H9 (cell line): ENCODE results near the gene CDH13. TPM values are rescaled to one million over a fixed set of nuclear protein-coding genes. Genes with fewer than 3 reads are reported as not detected.

Experiments used
- DNase-seq: peaks from one replicate; pipeline ENCODE4 v3.0.0-alpha.2; 2017
- H2AFZ ChIP-seq: one replicate; pipeline ENCODE4 v1.6.1; 2013; ENCODE audit warnings: mild to moderate bottlenecking, low read length, control low read depth, moderate library complexity
- H2AK5ac ChIP-seq: 2 replicates; pipeline ENCODE4 v1.6.1; 2013; ENCODE audit warnings: low read length, control low read depth, mixed read lengths; ENCODE audit not compliant: insufficient read length
- H2BK120ac ChIP-seq: one replicate; pipeline ENCODE4 v1.6.1; 2013; ENCODE audit warnings: low read depth, mild to moderate bottlenecking, low read length, control low read depth, inconsistent platforms; ENCODE audit not compliant: poor library complexity, severe bottlenecking
- H2BK12ac ChIP-seq: 2 replicates; pipeline ENCODE4 v1.6.1; 2013; ENCODE audit warnings: low read length, control low read depth, mixed read lengths, low read depth; ENCODE audit not compliant: insufficient read length
- H2BK15ac ChIP-seq: 2 replicates; pipeline ENCODE4 v1.6.1; 2013; ENCODE audit warnings: low read depth, low read length, control low read depth
- H2BK20ac ChIP-seq: one replicate; pipeline ENCODE4 v1.6.1; 2013; ENCODE audit warnings: low read depth, mild to moderate bottlenecking, low read length, control low read depth, inconsistent platforms; ENCODE audit not compliant: poor library complexity, severe bottlenecking
- H2BK5ac ChIP-seq: 2 replicates; pipeline ENCODE4 v1.6.1; 2013; ENCODE audit warnings: low read length, control low read depth, mixed read lengths; ENCODE audit not compliant: insufficient read length
- H3K14ac ChIP-seq: 2 replicates; pipeline ENCODE4 v1.6.1; 2013; ENCODE audit warnings: low read length, control low read depth; ENCODE audit not compliant: insufficient read depth
- H3K18ac ChIP-seq: 2 replicates; pipeline ENCODE4 v1.6.1; 2013; ENCODE audit warnings: low read depth, mild to moderate bottlenecking, mixed read lengths, low read length, control low read depth; ENCODE audit not compliant: insufficient read length
- H3K23ac ChIP-seq: 2 replicates; pipeline ENCODE4 v1.6.1; 2013; ENCODE audit warnings: low read length, control low read depth, mixed read lengths, low read depth; ENCODE audit not compliant: insufficient read length
- H3K23me2 ChIP-seq: 2 replicates; pipeline ENCODE4 v1.6.1; 2013; ENCODE audit warnings: low read depth, mild to moderate bottlenecking, mixed read lengths, low read length, control low read depth; ENCODE audit not compliant: insufficient read length, poor library complexity, severe bottlenecking
- H3K27ac ChIP-seq: 2 replicates; pipeline ENCODE4 v1.5.1; 2013; ENCODE audit warnings: low read length, control low read depth, mixed read lengths, low read depth; ENCODE audit not compliant: insufficient read length
- H3K27me3 ChIP-seq: 2 replicates; pipeline ENCODE4 v1.6.1; 2013; ENCODE audit warnings: low read length, control low read depth, inconsistent platforms; ENCODE audit not compliant: insufficient read depth
- H3K4ac ChIP-seq: 2 replicates; pipeline ENCODE4 v1.6.1; 2013; ENCODE audit warnings: low read depth, mild to moderate bottlenecking, control low read depth, inconsistent platforms, low read length, moderate library complexity
- H3K4me1 ChIP-seq: 2 replicates; pipeline ENCODE4 v1.6.1; 2013; ENCODE audit warnings: low read length, control low read depth, inconsistent platforms; ENCODE audit not compliant: insufficient read depth
- H3K4me2 ChIP-seq: 2 replicates; pipeline ENCODE4 v1.6.1; 2013; ENCODE audit warnings: low read length, control low read depth, mixed read lengths; ENCODE audit not compliant: insufficient read length, insufficient read depth
- H3K56ac ChIP-seq: 2 replicates; pipeline ENCODE4 v1.6.1; 2013; ENCODE audit warnings: low read depth, mild to moderate bottlenecking, mixed read lengths, low read length, control low read depth; ENCODE audit not compliant: insufficient read length
- H3K79me1 ChIP-seq: 2 replicates; pipeline ENCODE4 v1.6.1; 2013; ENCODE audit warnings: low read depth, mild to moderate bottlenecking, moderate library complexity, low read length, control low read depth, inconsistent platforms; ENCODE audit not compliant: insufficient read depth, poor library complexity, severe bottlenecking
- H3K79me2 ChIP-seq: 2 replicates; pipeline ENCODE4 v1.6.1; 2013; ENCODE audit warnings: low read length, control low read depth, inconsistent platforms; ENCODE audit not compliant: insufficient read depth
- H3K9ac ChIP-seq: 2 replicates; pipeline ENCODE4 v1.6.1; 2013; ENCODE audit warnings: low read length, control low read depth, mixed read lengths; ENCODE audit not compliant: insufficient read length; ENCODE audit errors: extremely low read depth
- H3K9me3 ChIP-seq: one replicate; pipeline ENCODE4 v1.6.1; 2013; ENCODE audit warnings: low read depth, low read length, inconsistent platforms; ENCODE audit not compliant: control insufficient read depth
- H3T11ph ChIP-seq: one replicate; pipeline ENCODE4 v1.6.1; 2013; ENCODE audit warnings: mild to moderate bottlenecking, low read length, control low read depth, inconsistent platforms
- H4K20me1 ChIP-seq: one replicate; pipeline ENCODE4 v1.6.1; 2013; ENCODE audit not compliant: control insufficient read depth, insufficient read length, insufficient read depth
- H4K5ac ChIP-seq: 2 replicates; pipeline ENCODE4 v1.6.1; 2013; ENCODE audit warnings: low read depth, mild to moderate bottlenecking, mixed read lengths, low read length, control low read depth; ENCODE audit not compliant: insufficient read length
- H4K8ac ChIP-seq: replicated peaks from 2 replicates; pipeline ENCODE4 v1.6.1; 2013; ENCODE audit warnings: low read length, control low read depth, mixed read lengths, low read depth; ENCODE audit not compliant: insufficient read length
- H4K91ac ChIP-seq: 2 replicates; pipeline ENCODE4 v1.6.1; 2013; ENCODE audit warnings: low read depth, mild to moderate bottlenecking, moderate library complexity, mixed read lengths, low read length, control low read depth; ENCODE audit not compliant: insufficient read length
- H3K27ac Mint-ChIP-seq, 3 experiments: 2 replicates in 2 of 3; 3 replicates in 1 of 3; pipeline ENCODE4 v1.8.0; 2020 to 2021; ENCODE audit warnings: mixed read lengths in 3 of 3, mild to moderate bottlenecking in 1 of 3, moderate library complexity in 1 of 3
- H3K27me3 Mint-ChIP-seq: 2 replicates; pipeline ENCODE4 v1.8.0; 2021; ENCODE audit warnings: low read depth, mild to moderate bottlenecking, moderate library complexity, mixed read lengths
- H3K36me3 Mint-ChIP-seq, 3 experiments: 2 replicates in 2 of 3; 3 replicates in 1 of 3; pipeline ENCODE4 v1.8.0; 2020 to 2021; ENCODE audit warnings: low read depth in 3 of 3, mixed read lengths in 3 of 3; ENCODE audit not compliant: insufficient read depth in 1 of 3
- H3K4me1 Mint-ChIP-seq, 2 experiments: 2 replicates each; pipeline ENCODE4 v1.8.0; 2020; ENCODE audit warnings: mixed read lengths in 2 of 2
- H3K4me3 Mint-ChIP-seq, 2 experiments: 2 replicates in 1 of 2; 3 replicates in 1 of 2; pipeline ENCODE4 v1.8.0; 2020 to 2021; ENCODE audit warnings: mild to moderate bottlenecking in 2 of 2, mixed read lengths in 2 of 2, moderate library complexity in 1 of 2
- H3K9me3 Mint-ChIP-seq, 2 experiments: 2 replicates in 1 of 2; 3 replicates in 1 of 2; pipeline ENCODE4 v1.8.0; 2020; ENCODE audit warnings: mild to moderate bottlenecking in 2 of 2, mixed read lengths in 2 of 2, moderate library complexity in 1 of 2
- CTCF ChIP-seq: fragments of 200-600 bp; sonication (generic); conservative IDR thresholded peaks from 3 replicates; pipeline ENCODE4 v1.8.0; 2021; ENCODE audit warnings: antibody characterized with exemption, mild to moderate bottlenecking
- whole genome bisulfite sequencing: extraction: QIAGEN DNeasy Blood & Tissue Kit; methylation state at CpG from one replicate; pipeline ENCODE4 v1.1.7; 2013; ENCODE audit warnings: missing lambda C conversion rate, low lambda C conversion rate, mixed read lengths; ENCODE audit not compliant: insufficient read length; ENCODE audit errors: extremely low coverage; 5-methylcytosine and 5-hydroxymethylcytosine counted together
- total RNA-seq: library from RNA; stranded (reverse); gene quantifications from 2 replicates; pipeline ENCODE4 v1.2.1, GENCODE V29; 2021

The CDH13 gene
- total RNA-seq, 1 experiment from 2014 or later = 1.5 TPM

DNA sequence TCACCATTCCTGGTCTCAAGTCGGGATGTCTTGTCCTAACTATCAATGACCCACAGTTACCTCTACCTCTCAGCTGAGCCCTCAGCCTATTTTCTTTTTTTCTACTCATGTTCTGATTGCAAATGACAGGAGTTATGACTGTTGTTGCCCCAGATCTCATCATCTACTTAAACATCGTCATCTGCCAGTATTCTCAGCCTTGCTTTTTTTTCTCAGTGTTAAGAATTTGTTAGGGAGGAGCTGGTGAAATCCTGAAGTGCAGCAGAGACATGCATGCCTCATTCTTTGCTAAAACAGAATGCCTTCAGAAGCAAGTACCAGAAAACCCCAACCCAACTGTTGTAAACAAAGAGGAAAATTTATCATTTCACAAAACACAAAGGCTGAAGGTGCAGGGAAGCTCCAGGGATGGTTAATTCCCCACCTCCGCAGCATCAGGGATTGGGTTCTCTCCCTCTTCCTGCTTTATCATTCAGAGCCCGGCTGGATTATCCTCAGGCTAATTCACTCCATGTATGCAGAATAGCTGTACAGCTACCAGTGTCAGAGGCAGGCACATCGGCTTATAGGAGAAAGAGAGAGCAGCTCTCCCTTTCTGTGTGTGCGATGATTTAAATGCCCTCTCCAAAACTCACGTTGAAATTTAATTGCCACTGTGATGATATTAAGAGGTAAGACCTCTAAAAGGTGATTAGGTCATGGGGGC lies 640.2 kb downstream of the CDH13 start:
- WGBS = no CpG with 5 or more reads among the region's 7 CpGs
- H3K14ac ChIP-seq = no peak overlapping the region

More for the DNA sequence above, 640.2 kb downstream of the CDH13 start:
- Mint-ChIP-seq H3K4me1 (peaks cover 7% of the 10 kb centered on the region in 2 experiments), H3K27ac (no peak overlapping the region), H3K9me3 (no peaks in the 10 kb centered on the region), H3K36me3 (no peaks in the 10 kb centered on the region), H3K4me3 (no peak overlapping the region), H3K27me3 (no peaks in the 10 kb centered on the region; the same call in 1 of the 2 replicates)
- Histone ChIP-seq H4K5ac (no peak overlapping the region), H2BK15ac (no peak overlapping the region), H2BK20ac (no peak overlapping the region), H3K4me1 (no peaks in the 10 kb centered on the region), H3K4ac (no peak overlapping the region), H3K4me2 (no peak overlapping the region), H3K23me2 (no peaks in the 10 kb centered on the region), H4K20me1 (no peaks in the 10 kb centered on the region), H4K8ac (no peak overlapping the region), H2BK5ac (no peak overlapping the region), H3K9me3 (no peaks in the 10 kb centered on the region), H3K79me2 (no peaks in the 10 kb centered on the region), H3K9ac (no peak overlapping the region), H3T11ph (no peak overlapping the region), H2AFZ (no peak overlapping the region), H4K91ac (no peak overlapping the region), H2BK12ac (no peak overlapping the region), H3K56ac (no peak overlapping the region), H3K23ac (no peak overlapping the region), H3K18ac (no peak overlapping the region), H3K27ac (no peak overlapping the region), H2BK120ac (no peak overlapping the region), H3K79me1 (no peaks in the 10 kb centered on the region), H3K27me3 (no peaks in the 10 kb centered on the region), H2AK5ac (no peak overlapping the region)
- no peak for TF ChIP-seq CTCF
- no peak for DNase-seq
